SK-N-SH treated with all-trans-retinoic acid at 6 μM for 48 hours (cell line): ENCODE results near the gene POM121C.
A peak's percentile ranks its signal among the peaks of the same experiment; 100 is the strongest.

Source experiments
- ESRRG ChIP-seq: fragments of 250-450 bp; sonication (Bioruptor Pico); IDR thresholded peaks from 2 replicates; pipeline ENCODE4 v1.6.1; 2021; ENCODE audit warnings: mild to moderate bottlenecking
- GLIS3 ChIP-seq: fragments of 250-450 bp; sonication (Bioruptor Pico); IDR thresholded peaks from 2 replicates; pipeline ENCODE4 v1.5.0; 2020; ENCODE audit warnings: mild to moderate bottlenecking, moderate library complexity
- ISL1 ChIP-seq: fragments of 250-450 bp; sonication (Bioruptor Pico); IDR thresholded peaks from 2 replicates; pipeline ENCODE4 v2.1.2; 2022; ENCODE audit warnings: mild to moderate bottlenecking, moderate library complexity
- POU6F1 ChIP-seq: fragments of 250-450 bp; sonication (Bioruptor Pico); IDR thresholded peaks from 2 replicates; pipeline ENCODE4 v1.8.0; 2021; ENCODE audit warnings: low read depth, mild to moderate bottlenecking, moderate library complexity, borderline replicate concordance
- TSHZ2 ChIP-seq: fragments of 250-450 bp; sonication (Bioruptor Pico); IDR thresholded peaks from 2 replicates; pipeline ENCODE4 v1.5.0; 2020; ENCODE audit warnings: mild to moderate bottlenecking, moderate library complexity
- ZFP30 ChIP-seq: fragments of 450-650 bp; formaldehyde crosslinking; IDR thresholded peaks from 2 replicates; pipeline ENCODE4 v1.5.0; 2022; ENCODE audit warnings: mild to moderate bottlenecking, moderate library complexity
- ZNF70 ChIP-seq: fragments of 450-650 bp; formaldehyde crosslinking; IDR thresholded peaks from 2 replicates; pipeline ENCODE4 v1.5.0; 2020; ENCODE audit warnings: mild to moderate bottlenecking, moderate library complexity

- TF ChIP-seq POU6F1 (CRISPR knock-in tag) (no peak), ESRRG (CRISPR knock-in tag) (no peak), ISL1 (peak; percentile 58), TSHZ2 (no peak), ZFP30 (CRISPR knock-in tag) (no peak), GLIS3 (CRISPR knock-in tag) (no peak), ZNF70 (no peak)
Measured at GRCh38 chr7:75534727-75535307, 48.7 kb upstream of the POM121C start.
